T-helper 1 cell (primary cell): ENCODE data around the gene LYPLA2.

Experiments
- DNase-seq, 5 donors: peaks; one replicate each; pipeline ENCODE4 v3.0.0-alpha.2; 2012 to 2020
- total RNA-seq, 4 donors: gene quantifications; one replicate each; lab custom pipeline; 2026; lab: John Stamatoyannopoulos, UW

The LYPLA2 gene
- 26.9 to 31.9 (median 29.7) reads per million in 4 donors for total RNA-seq

DNA sequence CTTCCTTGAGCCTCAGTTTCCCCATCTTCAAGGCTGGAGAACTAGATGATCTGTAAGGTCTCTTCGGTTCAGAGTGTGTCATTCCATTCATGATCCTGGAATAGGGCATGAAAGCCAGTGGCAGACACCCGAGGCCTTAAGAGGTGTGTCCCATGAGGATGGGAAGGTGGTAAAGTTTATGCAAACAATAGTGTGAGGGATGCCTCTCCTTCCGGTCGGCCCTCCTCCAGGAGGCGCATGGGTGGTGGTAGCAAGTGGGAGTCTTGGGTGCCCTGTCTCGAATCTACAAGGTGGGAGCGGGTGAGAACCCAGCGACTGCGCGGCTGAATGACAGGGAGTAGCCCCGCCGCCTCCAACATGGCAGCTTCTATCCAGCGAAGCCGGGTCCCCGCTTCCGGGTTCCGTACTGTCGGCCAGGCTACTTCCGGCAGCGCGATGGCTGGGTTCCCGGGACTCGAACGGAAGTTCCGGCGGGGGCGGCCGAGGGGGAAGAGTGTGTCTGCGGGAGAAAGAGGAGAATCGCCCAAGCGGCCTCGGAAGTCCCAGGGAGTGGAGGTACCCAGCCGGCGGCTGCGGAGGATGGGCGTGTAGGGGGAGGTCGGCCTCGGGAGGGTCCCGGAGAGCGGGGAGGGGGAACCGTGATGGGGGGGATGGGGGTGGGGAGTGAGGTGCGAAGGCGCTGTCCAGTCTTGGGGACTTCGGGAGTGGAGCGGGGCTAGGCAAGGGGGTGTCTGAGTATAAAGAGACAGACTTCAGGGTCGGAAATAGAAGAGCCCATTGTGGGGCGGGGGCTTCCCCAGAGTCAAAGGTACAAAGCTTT, at the start of gene LYPLA2:
TSS of gene LYPLA2 (plus strand) at position 450 of the 820 bp plus-strand sequence. CDS start 1,538 bp downstream, outside the sequence.
- DNase-seq: peak; percentile 74 to 87 (median 81)

GRCh38 chr1:23741609-23742008, 49.3 kb upstream of the LYPLA2 start:
- no peak for DNase-seq

DNA sequence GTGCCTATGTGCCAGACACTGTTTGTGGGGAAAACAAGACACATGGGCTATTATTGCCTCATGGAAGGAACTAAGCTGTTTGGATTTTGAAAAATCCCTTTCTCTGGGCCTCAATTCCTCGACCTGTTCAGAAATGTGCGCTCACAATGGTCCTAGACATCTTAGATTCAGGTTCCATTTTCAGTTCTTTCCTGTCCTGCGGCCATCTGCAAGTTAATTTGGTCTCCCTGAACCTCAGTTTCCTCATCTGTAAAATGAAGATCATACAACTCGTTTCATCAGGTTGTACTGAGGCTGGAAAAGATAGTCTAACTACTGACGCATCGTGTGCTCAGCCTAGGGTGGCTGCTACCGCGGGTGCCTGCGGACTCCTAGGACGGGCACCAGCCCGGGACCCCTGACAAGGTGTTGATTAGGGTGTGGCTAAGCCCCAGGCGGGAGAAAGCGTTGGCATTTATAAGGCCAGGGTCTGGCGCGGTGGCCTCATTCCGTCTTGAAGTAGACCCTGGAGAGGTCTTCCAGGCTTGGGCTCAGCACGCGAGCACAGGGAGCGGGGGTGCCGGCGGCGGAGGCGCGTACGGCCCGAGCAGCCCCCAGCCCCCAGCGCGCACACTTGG, 48.2 kb upstream of the LYPLA2 start:
- DNase-seq: no peak

- peak; percentile 62 to 82 (median 68) for DNase-seq
Measured at GRCh38 chr1:23743287-23744152, 47.4 kb upstream of the LYPLA2 start, which contains the start of gene ELOA. TSS of gene ELOA (plus strand) at chr1:23743471. CDS start at chr1:23743504, 33 bp downstream.

DNA sequence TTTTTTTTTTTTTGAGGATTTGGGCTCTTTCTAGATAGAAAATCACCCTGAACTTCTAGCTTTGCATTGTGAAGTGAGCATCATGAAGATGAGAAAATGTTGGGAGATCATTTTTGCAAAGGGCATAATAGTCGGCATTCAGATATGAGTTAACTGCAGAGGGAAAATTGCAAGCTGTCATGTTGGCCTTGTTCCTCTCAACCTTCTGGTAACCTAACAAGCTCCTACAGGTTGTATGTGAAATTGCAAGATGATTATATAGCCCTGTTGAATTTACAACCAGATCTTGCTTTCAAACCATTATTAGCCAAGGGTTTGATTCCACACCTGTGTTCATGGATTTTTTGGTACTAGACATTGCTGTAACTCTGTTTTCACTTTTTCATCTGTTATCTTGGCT, 45.4 kb upstream of the LYPLA2 start:
- DNase-seq: peak in 1 of 5 donors; percentile 42

DNA sequence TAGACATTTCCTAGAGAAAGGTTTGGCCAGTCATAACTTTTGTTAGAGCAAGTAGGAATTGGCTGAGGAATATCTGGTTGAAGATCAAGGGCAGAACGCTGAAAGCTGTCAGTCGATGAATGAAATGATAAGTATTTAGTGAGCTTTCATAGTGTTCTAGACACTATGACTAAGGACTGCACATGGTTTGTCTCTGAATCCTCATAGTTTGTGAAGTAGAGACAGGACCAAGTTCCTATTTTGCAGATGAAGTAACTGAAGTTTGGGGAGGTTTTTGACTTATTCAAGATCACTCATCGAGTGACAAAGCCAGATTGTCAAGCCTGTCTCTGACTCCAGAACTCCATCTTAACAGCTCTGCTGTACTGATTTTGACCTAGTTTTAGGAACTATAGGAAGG, 42.9 kb upstream of the LYPLA2 start:
- no peak for DNase-seq

DNA sequence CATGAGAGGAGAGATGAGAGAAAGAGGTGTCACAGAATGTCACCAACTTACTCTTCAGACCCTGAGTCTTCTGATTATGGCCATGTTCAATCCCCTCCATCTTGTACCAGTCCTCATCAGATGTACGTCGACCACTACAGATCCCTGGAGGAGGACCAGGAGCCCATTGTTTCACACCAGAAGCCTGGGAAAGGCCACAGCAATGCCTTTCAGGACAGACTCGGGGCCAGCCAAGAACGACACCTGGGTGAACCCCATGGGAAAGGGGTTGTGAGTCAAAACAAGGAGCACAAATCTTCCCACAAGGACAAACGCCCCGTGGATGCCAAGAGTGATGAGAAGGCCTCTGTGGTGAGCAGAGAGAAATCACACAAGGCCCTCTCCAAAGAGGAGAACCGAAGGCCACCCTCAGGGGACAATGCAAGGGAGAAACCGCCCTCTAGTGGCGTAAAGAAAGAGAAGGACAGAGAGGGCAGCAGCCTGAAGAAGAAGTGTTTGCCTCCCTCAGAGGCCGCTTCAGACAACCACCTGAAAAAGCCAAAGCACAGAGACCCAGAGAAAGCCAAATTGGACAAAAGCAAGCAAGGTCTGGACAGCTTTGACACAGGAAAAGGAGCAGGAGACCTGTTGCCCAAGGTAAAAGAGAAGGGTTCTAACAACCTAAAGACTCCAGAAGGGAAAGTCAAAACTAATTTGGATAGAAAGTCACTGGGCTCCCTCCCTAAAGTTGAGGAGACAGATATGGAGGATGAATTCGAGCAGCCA, 39.7 kb upstream of the LYPLA2 start:
- DNase-seq: peak in 2 of 5 donors; percentile 7 to 46

DNA sequence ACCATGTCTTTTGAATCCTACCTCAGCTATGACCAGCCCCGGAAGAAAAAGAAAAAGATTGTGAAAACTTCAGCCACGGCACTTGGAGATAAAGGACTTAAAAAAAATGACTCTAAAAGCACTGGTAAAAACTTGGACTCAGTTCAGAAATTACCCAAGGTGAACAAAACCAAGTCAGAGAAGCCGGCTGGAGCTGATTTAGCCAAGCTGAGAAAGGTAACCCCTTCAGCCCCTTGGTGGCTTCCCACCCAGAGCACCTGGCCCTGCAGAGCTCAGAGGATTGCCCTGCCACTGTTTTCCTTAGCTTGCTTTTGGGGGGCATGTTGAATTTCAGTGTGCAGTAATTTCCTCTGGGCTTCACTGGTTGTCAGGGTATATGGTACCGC, 39.1 kb upstream of the LYPLA2 start:
- DNase-seq: no peak

GRCh38 chr1:23752909-23753308, 38.0 kb upstream of the LYPLA2 start:
- no peak for DNase-seq

- DNase-seq: no peak
Measured at GRCh38 chr1:23756676-23757075, 34.3 kb upstream of the LYPLA2 start.

- no peak for DNase-seq
Measured at GRCh38 chr1:23757812-23758211, 33.1 kb upstream of the LYPLA2 start.

DNA sequence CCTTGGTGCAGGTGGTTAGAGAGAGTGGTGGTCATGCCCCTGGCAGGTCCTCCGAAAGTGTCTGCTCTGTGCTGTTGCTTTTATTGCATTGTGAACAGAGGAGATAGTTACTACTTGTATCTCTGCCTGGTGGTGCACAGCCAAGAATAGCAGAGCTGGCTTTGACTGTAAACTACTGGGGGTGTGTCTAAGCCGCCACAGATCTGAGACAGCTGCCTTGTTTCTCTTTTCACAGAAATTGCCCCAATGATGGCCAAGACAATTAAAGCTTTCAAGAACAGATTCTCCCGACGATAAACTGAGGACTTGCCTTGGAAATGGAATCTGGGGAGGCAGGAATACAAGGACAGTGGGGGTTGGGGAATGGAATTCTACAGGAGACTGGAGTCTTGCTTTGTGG, 31.7 kb upstream of the LYPLA2 start:
- DNase-seq: no peak

DNA sequence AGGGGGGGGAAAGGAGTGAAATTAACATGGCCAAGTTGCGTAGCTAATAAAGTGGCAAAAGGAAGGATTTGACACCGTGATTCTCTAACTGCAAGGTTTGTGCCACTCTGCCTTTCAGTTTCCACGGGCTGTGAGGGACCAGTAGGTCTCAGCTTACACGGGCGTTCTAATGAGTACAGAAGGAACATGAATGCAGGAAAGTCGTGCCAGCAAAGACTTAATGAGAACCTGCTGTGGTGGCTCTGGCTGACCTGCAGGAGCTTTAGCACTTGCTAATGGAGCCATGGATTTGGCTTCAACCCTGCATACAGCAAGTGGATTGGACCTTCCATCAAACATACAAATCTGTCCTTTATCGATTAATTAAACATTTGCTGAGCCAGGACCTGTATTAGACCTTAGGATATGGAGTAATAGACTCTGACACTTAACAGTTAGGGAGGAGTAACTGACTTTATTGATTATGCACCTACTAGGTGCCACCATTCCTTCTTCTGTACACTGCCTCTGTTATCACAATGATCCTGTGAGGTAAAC, 27.8 kb upstream of the LYPLA2 start:
- no peak for DNase-seq

GRCh38 chr1:23768733-23769132, 22.2 kb upstream of the LYPLA2 start:
- DNase-seq: no peak

DNA sequence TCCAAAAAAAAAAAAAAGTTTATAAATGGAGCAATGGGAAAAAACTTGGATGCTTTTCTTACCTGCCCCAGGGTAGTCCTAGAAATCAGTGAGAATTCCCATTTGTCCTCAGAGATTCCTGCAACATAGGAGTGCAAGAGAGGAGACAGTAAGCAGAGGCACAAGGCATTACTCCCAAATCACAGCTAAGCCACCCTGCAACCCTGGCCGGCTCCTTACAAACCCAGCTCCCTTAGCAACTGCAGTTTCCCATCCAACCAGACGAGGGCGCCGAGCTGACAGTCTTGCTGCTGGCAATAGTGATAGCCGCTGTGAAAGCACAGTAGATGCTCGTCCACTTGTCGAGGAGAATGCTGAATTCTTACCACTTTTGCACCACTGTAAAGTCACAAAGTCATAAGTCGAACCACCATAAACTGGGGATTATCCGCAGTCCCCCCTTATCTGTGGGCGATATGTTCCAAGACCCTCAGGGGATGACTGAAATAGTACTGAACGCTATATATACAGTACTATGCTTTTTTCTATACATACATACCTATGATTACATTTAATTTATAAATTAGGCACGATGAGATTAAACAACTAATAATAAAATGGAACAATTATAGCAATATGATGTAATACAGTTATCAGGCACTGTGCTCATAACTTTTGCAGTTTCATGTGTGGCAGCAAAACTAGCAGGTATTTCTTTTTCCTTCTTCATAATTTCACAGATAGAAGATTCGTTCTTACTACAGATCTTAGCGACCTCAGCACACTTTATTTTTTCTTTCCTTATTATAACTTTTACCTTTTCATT, 18.7 kb upstream of the LYPLA2 start:
- DNase-seq: peak; percentile 62 to 79 (median 73)

GRCh38 chr1:23772854-23773242, 18.1 kb upstream of the LYPLA2 start:
- no peak for DNase-seq

DNA sequence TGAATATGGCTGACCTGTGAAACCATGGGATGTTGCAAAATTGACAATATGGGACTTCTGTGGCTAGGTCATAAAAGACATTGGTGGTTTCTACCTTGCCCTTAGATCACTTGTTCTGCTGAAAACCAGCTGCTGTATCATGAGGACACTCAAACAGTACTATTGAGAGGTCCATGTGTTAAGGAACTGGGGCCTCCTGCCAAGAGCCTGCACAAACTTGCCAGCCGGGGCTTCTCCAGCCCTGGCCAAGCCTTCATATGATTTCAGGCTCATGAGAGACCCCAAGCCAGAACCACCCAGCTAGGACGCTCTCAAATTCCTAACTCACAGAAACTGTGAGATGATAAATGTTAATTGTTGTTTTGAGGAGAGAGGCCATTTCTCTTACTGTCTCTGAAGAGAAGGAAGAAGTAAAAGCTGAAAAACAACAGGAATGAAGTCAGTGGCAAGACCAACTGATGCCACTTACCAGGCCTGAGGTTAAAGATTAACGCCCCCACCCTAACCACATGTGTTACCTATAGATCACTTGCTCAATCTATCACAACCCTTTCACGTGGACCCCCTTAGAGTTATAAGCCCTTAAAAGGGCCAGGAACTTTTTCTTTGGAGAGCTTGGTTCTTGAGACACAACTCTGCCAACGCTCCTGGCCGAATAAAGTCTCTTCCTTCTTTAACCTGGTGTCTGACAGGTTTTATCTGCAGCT, 16.6 kb upstream of the LYPLA2 start:
- no peak for DNase-seq

DNA sequence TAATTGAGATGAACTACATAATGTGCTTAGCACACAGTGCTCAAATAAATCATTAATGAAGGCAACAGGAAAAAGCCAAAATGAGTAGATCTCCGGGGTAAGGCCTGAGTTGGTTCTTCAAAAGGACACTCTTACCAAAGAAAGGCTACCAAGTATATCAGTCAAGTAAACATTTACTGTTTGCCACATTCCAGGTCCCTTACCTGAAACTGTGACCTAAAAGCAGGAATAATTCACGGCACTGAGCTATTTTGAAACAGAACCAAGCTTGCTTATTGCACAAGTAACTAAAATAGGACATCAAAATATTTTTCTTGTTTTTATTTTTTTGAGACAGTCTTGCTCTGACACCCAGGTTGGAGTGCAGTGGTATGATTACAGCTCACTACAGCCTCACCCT, 14.7 kb upstream of the LYPLA2 start:
- no peak for DNase-seq

- DNase-seq: peak; percentile 66 to 85 (median 73)
Measured at GRCh38 chr1:23777979-23778814, 12.7 kb upstream of the LYPLA2 start, which contains the start of gene PITHD1. TSS of gene PITHD1 (plus strand) at chr1:23778418. CDS start at chr1:23778516, 98 bp downstream.
